ENCODE results near the gene BORCS8. TPM values are rescaled to one million over a fixed set of nuclear protein-coding genes. Genes with fewer than 3 reads are reported as not detected.

The BORCS8 gene
- total RNA-seq, 1 experiment from 2014 or later, result 37.7 TPM

DNA sequence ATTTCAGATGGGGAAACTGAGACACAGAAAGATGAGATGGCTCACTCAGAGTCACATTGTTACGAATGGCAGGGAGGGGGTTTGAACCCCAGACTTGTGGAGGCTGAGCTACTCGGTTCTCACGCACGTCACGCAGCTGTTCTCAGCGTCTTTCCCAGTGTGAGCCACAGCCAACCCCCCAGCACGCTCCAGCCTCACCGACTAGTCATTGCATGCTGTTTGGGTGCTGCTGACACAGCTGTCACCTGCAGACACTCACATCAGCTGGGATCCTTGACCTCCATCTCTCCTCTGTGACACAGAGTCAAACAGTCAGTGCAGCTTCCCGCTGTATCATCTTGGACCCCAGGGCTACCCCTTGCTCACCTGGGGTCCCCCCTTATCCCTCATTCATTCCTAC, 17.4 kb upstream of the BORCS8 start:
- no peak overlapping the region for H3K27ac Mint-ChIP-seq (ENCODE audit: unreplicated experiment)

DNA sequence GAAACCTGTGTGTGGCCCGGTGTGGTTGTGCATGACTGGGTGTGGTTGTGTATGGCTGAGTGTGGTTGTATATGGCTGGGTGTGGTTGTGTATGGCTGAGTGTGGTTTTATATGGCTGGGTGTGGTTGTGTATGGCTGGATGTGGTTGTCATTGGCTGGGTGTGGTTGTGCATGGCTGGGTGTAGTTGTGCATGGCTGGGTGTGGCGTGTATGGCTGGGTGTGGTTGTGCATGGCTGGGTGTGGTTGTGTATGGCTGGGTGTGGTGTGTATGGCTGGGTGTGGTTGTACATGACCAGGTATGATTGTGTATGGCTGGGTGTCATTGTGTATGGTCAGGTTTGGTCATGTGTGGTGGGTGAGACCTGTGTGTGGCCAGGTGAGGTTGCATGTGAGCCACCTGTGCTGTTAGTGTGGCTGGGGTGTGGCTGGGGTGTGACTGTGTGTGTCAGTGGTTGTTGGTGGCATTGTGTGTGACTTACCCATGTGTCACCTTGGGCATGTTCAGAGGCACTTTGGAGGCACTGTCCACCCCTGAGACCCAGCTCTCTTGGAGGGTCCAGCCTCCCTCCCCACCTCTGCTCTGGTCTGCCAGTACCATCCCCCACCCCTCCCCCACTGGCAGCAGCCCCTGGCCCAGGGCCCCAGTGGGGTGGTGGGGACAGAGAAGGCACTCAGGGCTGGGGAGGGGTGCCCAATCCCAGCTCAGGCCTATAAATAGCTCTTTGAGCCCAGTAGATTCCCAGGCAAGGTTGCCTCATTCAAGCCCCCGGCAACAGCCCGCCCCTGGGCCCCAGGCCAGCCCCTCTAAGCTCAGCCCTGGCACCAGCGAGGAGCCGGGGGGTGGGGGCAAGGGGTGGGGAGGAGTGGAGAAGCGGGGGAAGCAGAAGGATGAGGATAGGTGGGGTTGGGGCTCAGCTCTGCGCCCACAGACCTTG, 16.0 kb upstream of the BORCS8 start:
- Mint-ChIP-seq H3K4me1 (ENCODE audit: low read depth, unreplicated experiment) (no peaks in the 10 kb centered on the region), H3K36me3 (ENCODE audit: insufficient read depth, unreplicated experiment) (peaks cover 13% of the 10 kb centered on the region), H3K9me3 (ENCODE audit: unreplicated experiment) (no peaks in the 10 kb centered on the region), H3K27ac (ENCODE audit: unreplicated experiment) (no peak overlapping the region), H3K27me3 (ENCODE audit: insufficient read depth, unreplicated experiment) (peaks cover 3% of the 10 kb centered on the region), H3K4me3 (ENCODE audit: unreplicated experiment) (no peak overlapping the region)
- H3K4me1 ChIP-seq, result no peaks in the 10 kb centered on the region
- BruUV-seq (replicated peaks), result no TSS peak
- no peak for DNase-seq
- H3K9me3 ChIP-seq, result no peaks in the 10 kb centered on the region
- no peak overlapping the region for H3K4me3 ChIP-seq (ENCODE audit: low read depth, low read length)
- H3K36me3 ChIP-seq (ENCODE audit: control insufficient read depth, insufficient read depth, low read length), result no peaks in the 10 kb centered on the region
- no peaks in the 10 kb centered on the region for H3K27me3 ChIP-seq (replicated peaks; ENCODE audit: control insufficient read depth, insufficient read depth, low read length)
- intact Hi-C loops (cut with micrococcal nuclease; ENCODE audit: unreplicated experiment), result no loop called here
- ChIA-PET POLR2A (no interaction called here), CTCF (no interaction called here)
- TF ChIP-seq, protein P1, sequence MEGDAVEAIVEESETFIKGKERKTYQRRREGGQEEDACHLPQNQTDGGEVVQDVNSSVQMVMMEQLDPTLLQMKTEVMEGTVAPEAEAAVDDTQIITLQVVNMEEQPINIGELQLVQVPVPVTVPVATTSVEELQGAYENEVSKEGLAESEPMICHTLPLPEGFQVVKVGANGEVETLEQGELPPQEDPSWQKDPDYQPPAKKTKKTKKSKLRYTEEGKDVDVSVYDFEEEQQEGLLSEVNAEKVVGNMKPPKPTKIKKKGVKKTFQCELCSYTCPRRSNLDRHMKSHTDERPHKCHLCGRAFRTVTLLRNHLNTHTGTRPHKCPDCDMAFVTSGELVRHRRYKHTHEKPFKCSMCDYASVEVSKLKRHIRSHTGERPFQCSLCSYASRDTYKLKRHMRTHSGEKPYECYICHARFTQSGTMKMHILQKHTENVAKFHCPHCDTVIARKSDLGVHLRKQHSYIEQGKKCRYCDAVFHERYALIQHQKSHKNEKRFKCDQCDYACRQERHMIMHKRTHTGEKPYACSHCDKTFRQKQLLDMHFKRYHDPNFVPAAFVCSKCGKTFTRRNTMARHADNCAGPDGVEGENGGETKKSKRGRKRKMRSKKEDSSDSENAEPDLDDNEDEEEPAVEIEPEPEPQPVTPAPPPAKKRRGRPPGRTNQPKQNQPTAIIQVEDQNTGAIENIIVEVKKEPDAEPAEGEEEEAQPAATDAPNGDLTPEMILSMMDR (IDR thresholded peaks at IDR 0.05; ENCODE audit: insufficient read depth in 1 of 2, low read depth in 1 of 2, low read length in 1 of 2, severe bottlenecking in 1 of 2, unreplicated experiment in 1 of 2), result no peak

More for the DNA sequence above, 17.4 kb upstream of the BORCS8 start:
- ChIA-PET CTCF (no interaction called here), POLR2A (no interaction called here)
- no peak for DNase-seq
- H3K4me1 ChIP-seq, result no peaks in the 10 kb centered on the region
- no peaks in the 10 kb centered on the region for H3K36me3 ChIP-seq (ENCODE audit: control insufficient read depth, insufficient read depth, low read length)
- H3K4me3 ChIP-seq (ENCODE audit: low read depth, low read length), result no peak overlapping the region
- peaks cover 8% of the 10 kb centered on the region for H3K27me3 Mint-ChIP-seq (ENCODE audit: insufficient read depth, unreplicated experiment)
- no peaks in the 10 kb centered on the region for H3K27me3 ChIP-seq (replicated peaks; ENCODE audit: control insufficient read depth, insufficient read depth, low read length)
- H3K9me3 Mint-ChIP-seq (ENCODE audit: unreplicated experiment), result no peaks in the 10 kb centered on the region
- no TSS peak for BruUV-seq (replicated peaks)
- TF ChIP-seq, protein P1 (IDR thresholded peaks at IDR 0.05; ENCODE audit: insufficient read depth in 1 of 2, low read depth in 1 of 2, low read length in 1 of 2, severe bottlenecking in 1 of 2, unreplicated experiment in 1 of 2), result no peak
- H3K4me1 Mint-ChIP-seq (ENCODE audit: low read depth, unreplicated experiment), result no peaks in the 10 kb centered on the region
- intact Hi-C loops (cut with micrococcal nuclease; ENCODE audit: unreplicated experiment), result no loop called here
- H3K9me3 ChIP-seq, result no peaks in the 10 kb centered on the region
- no peak overlapping the region for H3K4me3 Mint-ChIP-seq (ENCODE audit: unreplicated experiment)
- H3K36me3 Mint-ChIP-seq (ENCODE audit: insufficient read depth, unreplicated experiment), result peaks cover 6% of the 10 kb centered on the region

DNA sequence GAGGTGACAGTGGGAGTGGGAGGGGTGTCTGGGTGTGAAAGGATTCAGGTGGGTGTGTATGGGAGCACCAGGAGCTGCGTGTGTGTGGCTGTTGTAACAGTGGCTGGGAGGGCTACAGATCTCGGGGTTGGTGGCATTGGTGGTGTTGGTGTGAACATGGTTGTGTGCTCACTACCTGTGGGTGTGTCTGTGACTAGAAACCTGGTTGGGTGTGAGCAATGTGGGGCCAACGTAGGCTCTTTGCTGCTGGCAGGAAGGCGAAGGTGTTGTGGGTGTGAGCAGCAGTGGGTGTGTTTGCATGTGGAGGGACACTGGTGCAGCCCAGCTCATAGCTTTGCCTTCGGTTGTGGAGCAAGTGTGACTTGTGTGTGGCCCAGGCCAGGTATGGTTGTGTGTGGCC, 15.0 kb upstream of the BORCS8 start:
- Mint-ChIP-seq H3K4me1 (ENCODE audit: low read depth, unreplicated experiment) (no peaks in the 10 kb centered on the region), H3K27me3 (ENCODE audit: insufficient read depth, unreplicated experiment) (peaks cover 3% of the 10 kb centered on the region), H3K9me3 (ENCODE audit: unreplicated experiment) (no peaks in the 10 kb centered on the region), H3K27ac (ENCODE audit: unreplicated experiment) (no peak overlapping the region), H3K4me3 (ENCODE audit: unreplicated experiment) (no peak overlapping the region), H3K36me3 (ENCODE audit: insufficient read depth, unreplicated experiment) (peaks cover 23% of the 10 kb centered on the region)
- Histone ChIP-seq H3K4me3 (ENCODE audit: low read depth, low read length) (no peak overlapping the region), H3K4me1 (peaks cover 4% of the 10 kb centered on the region; the same call in 1 of the 2 replicates), H3K36me3 (ENCODE audit: control insufficient read depth, insufficient read depth, low read length) (no peaks in the 10 kb centered on the region), H3K9me3 (no peaks in the 10 kb centered on the region), H3K27me3 (replicated peaks; ENCODE audit: control insufficient read depth, insufficient read depth, low read length) (no peaks in the 10 kb centered on the region)
- DNase-seq, result no peak
- POLR2A ChIA-PET, result no interaction called here
- BruUV-seq (replicated peaks), result no TSS peak
- intact Hi-C loops (cut with micrococcal nuclease; ENCODE audit: unreplicated experiment), result no loop called here
- TF ChIP-seq, protein P1 (IDR thresholded peaks at IDR 0.05; ENCODE audit: insufficient read depth in 1 of 2, low read depth in 1 of 2, low read length in 1 of 2, severe bottlenecking in 1 of 2, unreplicated experiment in 1 of 2), result no peak
- CTCF ChIA-PET, result no interaction called here
